Ishikawa (cell line): ENCODE results near the gene DGKE.

ENCODE experiments used
- CEBPB ChIP-seq: IDR thresholded peaks from 2 replicates; pipeline ENCODE4 v1.6.1; 2012
- CREB1 ChIP-seq: IDR thresholded peaks from 2 replicates; pipeline ENCODE4 v1.6.1; 2012; ENCODE audit warnings: low read depth
- EGR1 ChIP-seq: IDR thresholded peaks from 2 replicates; pipeline ENCODE4 v1.6.1; 2012
- EP300 ChIP-seq: IDR thresholded peaks from 2 replicates; pipeline ENCODE4 v1.6.1; 2012; ENCODE audit warnings: borderline replicate concordance
- FOXM1 ChIP-seq: IDR thresholded peaks from 2 replicates; pipeline ENCODE4 v1.6.1; 2012; ENCODE audit warnings: low read depth, borderline replicate concordance
- NFIC ChIP-seq: IDR thresholded peaks from 2 replicates; pipeline ENCODE4 v1.6.1; 2012
- RAD21 ChIP-seq: IDR thresholded peaks from 2 replicates; pipeline ENCODE4 v1.6.1; 2012; ENCODE audit warnings: low read depth
- TAF1 ChIP-seq: IDR thresholded peaks from 2 replicates; pipeline ENCODE4 v1.6.1; 2012; ENCODE audit warnings: low read depth, mild to moderate bottlenecking
- TCF12 ChIP-seq: IDR thresholded peaks from 2 replicates; pipeline ENCODE4 v1.6.1; 2012; ENCODE audit warnings: low read depth
- TEAD4 ChIP-seq: IDR thresholded peaks from 2 replicates; pipeline ENCODE4 v1.6.1; 2012
- YY1 ChIP-seq: IDR thresholded peaks from 2 replicates; pipeline ENCODE4 v1.6.1; 2012; ENCODE audit warnings: low read depth
- ZBTB7A ChIP-seq: IDR thresholded peaks from 2 replicates; pipeline ENCODE4 v1.6.1; 2012; ENCODE audit warnings: low read depth
- TF ChIP-seq, protein P1 (sequence below): IDR thresholded peaks from 2 replicates; pipeline ENCODE4 v1.6.1; 2012
- TF ChIP-seq, protein P2 (sequence below): IDR thresholded peaks from 2 replicates; pipeline ENCODE4 v1.6.1; 2012; ENCODE audit warnings: low read depth, mild to moderate bottlenecking
- TF ChIP-seq, protein P3 (sequence below): IDR thresholded peaks from 2 replicates; pipeline ENCODE4 v1.6.1; 2012

The DGKE gene

DNA sequence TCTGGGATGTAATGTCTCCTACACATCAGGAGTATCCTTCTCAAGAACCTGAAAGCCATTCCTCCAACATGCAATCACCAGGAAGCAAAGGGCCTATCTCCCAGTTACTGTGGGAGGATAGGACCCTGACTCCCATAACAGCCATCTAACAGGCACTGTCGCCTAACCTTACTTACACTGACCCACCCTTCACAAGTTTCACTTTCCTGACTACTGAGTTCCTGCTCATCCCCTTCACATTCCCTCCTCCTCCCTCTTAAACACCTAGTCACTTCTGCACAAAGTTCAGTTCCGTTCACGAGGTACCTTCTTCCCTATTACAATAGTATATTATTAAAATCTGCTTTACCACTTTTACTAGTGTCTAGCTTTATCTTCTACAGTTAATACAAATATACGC is 1.5 kb upstream of the DGKE start:
- no peak for TF ChIP-seq NFIC
- TF ChIP-seq CEBPB: no peak

DNA sequence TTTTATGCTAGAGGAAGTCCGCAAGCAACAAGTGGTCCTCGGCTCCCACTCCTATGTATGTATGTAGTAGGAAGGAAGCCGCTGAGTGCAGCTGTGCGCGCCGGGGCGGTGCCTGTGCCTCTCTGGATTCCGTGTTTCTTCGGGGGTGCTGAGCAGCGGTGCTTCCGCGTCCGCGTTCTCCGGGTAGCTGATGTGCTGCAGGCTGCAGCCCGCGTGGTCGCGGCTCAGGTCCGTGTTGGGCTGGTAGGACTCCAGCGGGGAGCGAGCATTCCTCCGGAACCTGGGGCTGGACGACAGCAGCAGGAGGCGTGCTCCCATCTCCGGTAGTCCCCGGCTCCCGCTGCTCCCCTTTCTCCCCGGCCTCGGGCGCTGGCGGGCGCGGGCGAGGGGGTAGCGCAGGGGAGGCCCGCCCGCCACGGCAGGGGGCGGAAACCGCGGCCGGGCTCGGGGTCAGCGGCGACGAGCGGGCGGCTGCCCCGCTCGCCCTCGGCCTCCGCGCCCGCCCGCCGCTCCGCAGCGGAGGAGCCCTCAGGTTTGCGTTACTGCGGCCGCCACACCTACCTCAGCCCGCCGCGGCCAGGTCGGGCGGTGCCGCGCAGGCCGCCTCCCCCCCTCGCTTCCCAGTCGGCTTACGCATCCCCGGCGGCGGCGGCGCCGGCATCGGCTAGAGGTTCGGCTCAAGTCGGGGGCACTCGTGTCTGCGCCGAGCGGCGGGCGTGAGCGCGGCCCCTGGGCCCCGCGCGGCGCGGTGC is 718 bp upstream of the DGKE start:
- peak; percentile 25; the same call in 1 of the 2 replicates for TF ChIP-seq TEAD4
- TF ChIP-seq, protein P1, sequence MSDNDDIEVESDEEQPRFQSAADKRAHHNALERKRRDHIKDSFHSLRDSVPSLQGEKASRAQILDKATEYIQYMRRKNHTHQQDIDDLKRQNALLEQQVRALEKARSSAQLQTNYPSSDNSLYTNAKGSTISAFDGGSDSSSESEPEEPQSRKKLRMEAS: peak; percentile 57; the same call in 1 of the 2 replicates
- TF ChIP-seq FOXM1: no peak

DNA sequence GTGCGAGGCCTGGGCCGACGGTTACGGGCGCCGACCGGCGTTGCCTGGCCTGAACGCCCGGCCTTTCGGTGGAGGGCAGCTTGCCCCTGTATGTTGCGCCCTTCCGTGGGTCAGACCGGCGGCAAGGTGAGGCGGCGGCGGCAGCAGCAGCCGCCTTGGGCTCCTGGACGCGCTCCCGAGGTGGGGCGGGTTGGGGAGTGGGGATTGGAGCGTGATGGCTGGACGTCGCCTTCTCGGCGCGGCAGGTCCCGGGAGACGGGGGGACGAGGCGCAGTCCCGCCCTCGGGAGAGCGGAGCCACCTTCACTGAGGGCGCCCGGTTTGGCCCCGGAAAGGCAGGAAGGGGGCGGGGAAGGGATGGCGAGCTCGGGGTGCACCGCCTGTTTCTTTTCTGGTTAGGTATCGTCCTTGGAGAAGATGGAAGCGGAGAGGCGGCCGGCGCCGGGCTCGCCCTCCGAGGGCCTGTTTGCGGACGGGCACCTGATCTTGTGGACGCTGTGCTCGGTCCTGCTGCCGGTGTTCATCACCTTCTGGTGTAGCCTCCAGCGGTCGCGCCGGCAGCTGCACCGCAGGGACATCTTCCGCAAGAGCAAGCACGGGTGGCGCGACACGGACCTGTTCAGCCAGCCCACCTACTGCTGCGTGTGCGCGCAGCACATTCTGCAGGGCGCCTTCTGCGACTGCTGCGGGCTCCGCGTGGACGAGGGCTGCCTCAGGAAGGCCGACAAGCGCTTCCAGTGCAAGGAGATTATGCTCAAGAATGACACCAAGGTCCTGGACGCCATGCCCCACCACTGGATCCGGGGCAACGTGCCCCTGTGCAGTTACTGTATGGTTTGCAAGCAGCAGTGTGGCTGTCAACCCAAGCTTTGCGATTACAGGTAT is 671 bp downstream of the DGKE start:
- TF ChIP-seq FOXM1: no peak
- TF ChIP-seq, protein P2, sequence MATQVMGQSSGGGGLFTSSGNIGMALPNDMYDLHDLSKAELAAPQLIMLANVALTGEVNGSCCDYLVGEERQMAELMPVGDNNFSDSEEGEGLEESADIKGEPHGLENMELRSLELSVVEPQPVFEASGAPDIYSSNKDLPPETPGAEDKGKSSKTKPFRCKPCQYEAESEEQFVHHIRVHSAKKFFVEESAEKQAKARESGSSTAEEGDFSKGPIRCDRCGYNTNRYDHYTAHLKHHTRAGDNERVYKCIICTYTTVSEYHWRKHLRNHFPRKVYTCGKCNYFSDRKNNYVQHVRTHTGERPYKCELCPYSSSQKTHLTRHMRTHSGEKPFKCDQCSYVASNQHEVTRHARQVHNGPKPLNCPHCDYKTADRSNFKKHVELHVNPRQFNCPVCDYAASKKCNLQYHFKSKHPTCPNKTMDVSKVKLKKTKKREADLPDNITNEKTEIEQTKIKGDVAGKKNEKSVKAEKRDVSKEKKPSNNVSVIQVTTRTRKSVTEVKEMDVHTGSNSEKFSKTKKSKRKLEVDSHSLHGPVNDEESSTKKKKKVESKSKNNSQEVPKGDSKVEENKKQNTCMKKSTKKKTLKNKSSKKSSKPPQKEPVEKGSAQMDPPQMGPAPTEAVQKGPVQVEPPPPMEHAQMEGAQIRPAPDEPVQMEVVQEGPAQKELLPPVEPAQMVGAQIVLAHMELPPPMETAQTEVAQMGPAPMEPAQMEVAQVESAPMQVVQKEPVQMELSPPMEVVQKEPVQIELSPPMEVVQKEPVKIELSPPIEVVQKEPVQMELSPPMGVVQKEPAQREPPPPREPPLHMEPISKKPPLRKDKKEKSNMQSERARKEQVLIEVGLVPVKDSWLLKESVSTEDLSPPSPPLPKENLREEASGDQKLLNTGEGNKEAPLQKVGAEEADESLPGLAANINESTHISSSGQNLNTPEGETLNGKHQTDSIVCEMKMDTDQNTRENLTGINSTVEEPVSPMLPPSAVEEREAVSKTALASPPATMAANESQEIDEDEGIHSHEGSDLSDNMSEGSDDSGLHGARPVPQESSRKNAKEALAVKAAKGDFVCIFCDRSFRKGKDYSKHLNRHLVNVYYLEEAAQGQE: no peak
- TF ChIP-seq RAD21: no peak
- TF ChIP-seq TAF1: peak; percentile 49; the same call in 1 of the 2 replicates
- peak; percentile 10; the same call in 1 of the 2 replicates for TF ChIP-seq TCF12
- TF ChIP-seq NFIC: no peak
- no peak for TF ChIP-seq CREB1
- TF ChIP-seq, protein P3, sequence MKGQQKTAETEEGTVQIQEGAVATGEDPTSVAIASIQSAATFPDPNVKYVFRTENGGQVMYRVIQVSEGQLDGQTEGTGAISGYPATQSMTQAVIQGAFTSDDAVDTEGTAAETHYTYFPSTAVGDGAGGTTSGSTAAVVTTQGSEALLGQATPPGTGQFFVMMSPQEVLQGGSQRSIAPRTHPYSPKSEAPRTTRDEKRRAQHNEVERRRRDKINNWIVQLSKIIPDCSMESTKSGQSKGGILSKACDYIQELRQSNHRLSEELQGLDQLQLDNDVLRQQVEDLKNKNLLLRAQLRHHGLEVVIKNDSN: no peak
- TF ChIP-seq ZBTB7A: peak; percentile 26; the same call in 1 of the 2 replicates
- TF ChIP-seq EP300: no peak
- TF ChIP-seq, protein P1: peak; percentile 60
- TF ChIP-seq CEBPB: no peak
- no peak for TF ChIP-seq TEAD4
- no peak for TF ChIP-seq EGR1
- peak; percentile 16; the same call in 1 of the 2 replicates for TF ChIP-seq YY1

DNA sequence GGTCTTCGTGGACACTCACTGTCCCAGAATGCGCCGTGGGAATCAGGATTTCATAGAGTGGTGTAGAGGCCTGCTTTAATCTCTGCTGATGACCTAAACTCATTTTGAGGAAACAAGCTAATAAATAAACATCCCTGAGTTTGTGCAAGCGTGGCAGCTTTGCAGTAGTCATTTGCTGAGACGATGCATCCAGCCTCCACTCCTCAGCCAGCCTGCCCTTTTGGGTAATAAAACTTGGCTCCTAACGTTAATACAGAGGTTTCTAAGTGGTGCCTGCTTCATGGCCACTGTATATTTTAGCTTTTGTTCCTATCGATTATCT is 1.3 kb downstream of the DGKE start:
- no peak for TF ChIP-seq ZBTB7A
- TF ChIP-seq TCF12: no peak

DNA sequence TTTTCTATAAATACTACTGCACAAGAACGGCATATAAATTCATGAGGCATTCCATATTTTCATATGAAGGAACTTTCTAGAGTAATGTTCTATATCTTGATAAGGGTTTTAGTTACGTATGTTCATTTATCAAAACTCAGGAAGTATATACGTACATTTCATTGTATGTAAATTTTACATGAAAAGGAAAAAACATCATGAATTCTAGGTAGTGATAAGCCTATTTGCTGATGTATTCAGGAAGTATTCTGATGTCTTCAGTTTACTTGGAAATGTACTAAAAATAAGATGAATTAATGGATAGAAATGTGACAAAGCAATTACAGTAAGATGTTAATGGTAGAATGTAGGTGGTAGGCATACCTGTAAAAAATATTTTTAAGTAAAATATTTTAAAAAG is 4.7 kb downstream of the DGKE start:
- TF ChIP-seq, protein P2: no peak
- no peak for TF ChIP-seq EP300
- no peak for TF ChIP-seq FOXM1
- no peak for TF ChIP-seq TAF1
- no peak for TF ChIP-seq YY1
- no peak for TF ChIP-seq NFIC
- TF ChIP-seq, protein P1: no peak
- TF ChIP-seq CEBPB: no peak
- TF ChIP-seq CREB1: no peak
- no peak for TF ChIP-seq TCF12
- TF ChIP-seq ZBTB7A: no peak
- no peak for TF ChIP-seq EGR1
- TF ChIP-seq, protein P3: no peak
- TF ChIP-seq RAD21: no peak
- no peak for TF ChIP-seq TEAD4

DNA sequence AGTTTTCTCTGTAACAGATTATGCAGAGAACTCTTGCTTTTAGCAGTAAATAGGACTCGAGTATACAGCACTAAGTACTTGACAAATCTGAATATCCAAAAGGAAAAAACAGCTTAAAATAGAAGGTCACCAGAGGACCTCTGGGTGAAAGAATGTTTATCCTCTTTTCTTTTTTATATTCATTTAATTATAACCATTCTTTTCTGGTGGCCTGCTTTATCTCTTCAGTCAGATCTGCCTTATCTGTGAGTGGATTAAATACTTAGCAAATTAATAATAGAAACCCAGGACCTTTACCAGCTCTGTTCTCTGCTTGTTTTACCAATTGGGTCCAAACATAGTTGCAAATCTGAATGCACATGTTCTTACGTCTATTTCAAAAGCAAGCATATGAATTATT is 8.6 kb downstream of the DGKE start:
- TF ChIP-seq, protein P2: no peak
- TF ChIP-seq ZBTB7A (no peak), CREB1 (no peak), TAF1 (no peak)
